ENCODE data around the gene GDF2. TPM values are rescaled to one million over a fixed set of nuclear protein-coding genes. Genes with fewer than 3 reads are reported as not detected.

The GDF2 gene
- total and polyA plus RNA-seq, 5 donors: 0.14 to 0.26 (median 0.20) TPM

- Histone ChIP-seq H3K4me3 (ENCODE audit: low read length) (no peak overlapping the region), H3K9me3 (ENCODE audit: control insufficient read depth, low read length) (no peaks in the 10 kb centered on the region), H3K4me1 (ENCODE audit: control insufficient read depth, insufficient read depth, low read length) (no peaks in the 10 kb centered on the region), H3K27ac (ENCODE audit: low read length) (no peak overlapping the region), H3K27me3 (ENCODE audit: control insufficient read depth, insufficient read depth) (no peaks in the 10 kb centered on the region)
- intact Hi-C loops (cut with DNase I): no loop called here
- ATAC-seq (no peak), DNase-seq (no peak)
- 93% methylated on average over 30 of the region's 30 CpGs for WGBS
Observed at GRCh38 chr10:47325303-47326291, 3.3 kb downstream of the GDF2 start.

GRCh38 chr10:47326306-47326926, 4.2 kb downstream of the GDF2 start:
- Histone ChIP-seq H3K27ac (ENCODE audit: low read length) (no peak overlapping the region), H3K4me3 (ENCODE audit: low read length) (no peak overlapping the region), H3K9me3 (ENCODE audit: control insufficient read depth, low read length) (no peaks in the 10 kb centered on the region), H3K27me3 (ENCODE audit: control insufficient read depth, insufficient read depth) (no peaks in the 10 kb centered on the region), H3K4me1 (ENCODE audit: control insufficient read depth, insufficient read depth, low read length) (no peaks in the 10 kb centered on the region)
- ATAC-seq: peak; percentile 41 to 67
- WGBS: 45% methylated on average over 5 of the region's 5 CpGs
- intact Hi-C loops (cut with DNase I): no loop called here
- DNase-seq: no peak

GRCh38 chr10:47326927-47327330, 4.7 kb downstream of the GDF2 start:
- no peaks in the 10 kb centered on the region for H3K9me3 ChIP-seq (ENCODE audit: control insufficient read depth, low read length)
- intact Hi-C loops (cut with DNase I): no loop called here
- peak overlapping the region; percentile 18 for H3K27ac ChIP-seq (ENCODE audit: low read length)
- H3K4me3 ChIP-seq (ENCODE audit: low read length): no peak overlapping the region
- ATAC-seq: peak; percentile 57 to 62
- DNase-seq: no peak
- H3K27me3 ChIP-seq (ENCODE audit: control insufficient read depth, insufficient read depth): no peaks in the 10 kb centered on the region
- WGBS: 35% methylated on average over 11 of the region's 11 CpGs
- H3K4me1 ChIP-seq (ENCODE audit: control insufficient read depth, insufficient read depth, low read length): no peaks in the 10 kb centered on the region

- Histone ChIP-seq H3K27me3 (ENCODE audit: control insufficient read depth, insufficient read depth) (no peaks in the 10 kb centered on the region), H3K4me3 (ENCODE audit: low read length) (no peak overlapping the region), H3K27ac (ENCODE audit: low read length) (no peak overlapping the region), H3K9me3 (ENCODE audit: control insufficient read depth, low read length) (no peaks in the 10 kb centered on the region), H3K4me1 (ENCODE audit: control insufficient read depth, insufficient read depth, low read length) (no peaks in the 10 kb centered on the region)
- ATAC-seq (no peak), DNase-seq (no peak)
- intact Hi-C loops (cut with DNase I): no loop called here
- WGBS: 87% methylated on average over 4 of the region's 4 CpGs
Observed at GRCh38 chr10:47329855-47330254, 7.6 kb downstream of the GDF2 start.

- WGBS: 96% methylated on average over 3 of the region's 3 CpGs
- DNase-seq (no peak), ATAC-seq (no peak)
- Histone ChIP-seq H3K4me1 (ENCODE audit: control insufficient read depth, insufficient read depth, low read length) (no peaks in the 10 kb centered on the region), H3K27ac (ENCODE audit: low read length) (no peak overlapping the region), H3K27me3 (ENCODE audit: control insufficient read depth, insufficient read depth) (no peaks in the 10 kb centered on the region), H3K4me3 (ENCODE audit: low read length) (no peak overlapping the region), H3K9me3 (ENCODE audit: control insufficient read depth, low read length) (no peaks in the 10 kb centered on the region)
- intact Hi-C loops (cut with DNase I): no loop called here
Observed at GRCh38 chr10:47330366-47330765, 8.1 kb downstream of the GDF2 start.

- Histone ChIP-seq H3K9me3 (ENCODE audit: control insufficient read depth, low read length) (no peaks in the 10 kb centered on the region), H3K4me3 (ENCODE audit: low read length) (no peak overlapping the region), H3K27ac (ENCODE audit: low read length) (no peak overlapping the region), H3K4me1 (ENCODE audit: control insufficient read depth, insufficient read depth, low read length) (no peaks in the 10 kb centered on the region), H3K27me3 (ENCODE audit: control insufficient read depth, insufficient read depth) (no peaks in the 10 kb centered on the region)
- intact Hi-C loops (cut with DNase I): no loop called here
- ATAC-seq (peak in 1 of 2 donors; percentile 56), DNase-seq (no peak)
- 80% methylated on average over 3 of the region's 3 CpGs for WGBS
Observed at GRCh38 chr10:47330804-47331203, 8.6 kb downstream of the GDF2 start.

- intact Hi-C loops (cut with DNase I): no loop called here
- Histone ChIP-seq H3K4me1 (ENCODE audit: control insufficient read depth, insufficient read depth, low read length) (no peaks in the 10 kb centered on the region), H3K27ac (ENCODE audit: low read length) (no peak overlapping the region), H3K27me3 (ENCODE audit: control insufficient read depth, insufficient read depth) (no peaks in the 10 kb centered on the region), H3K9me3 (ENCODE audit: control insufficient read depth, low read length) (no peaks in the 10 kb centered on the region), H3K4me3 (ENCODE audit: low read length) (no peak overlapping the region)
- 96% methylated on average over 9 of the region's 9 CpGs for WGBS
- DNase-seq (no peak), ATAC-seq (no peak)
Observed at GRCh38 chr10:47331491-47331890, 9.2 kb downstream of the GDF2 start.

GRCh38 chr10:47331954-47332353, 9.7 kb downstream of the GDF2 start:
- 76% methylated on average over 7 of the region's 7 CpGs for WGBS
- no peaks in the 10 kb centered on the region for H3K9me3 ChIP-seq (ENCODE audit: control insufficient read depth, low read length)
- ATAC-seq: no peak
- H3K27ac ChIP-seq (ENCODE audit: low read length): no peak overlapping the region
- intact Hi-C loops (cut with DNase I): no loop called here
- DNase-seq: no peak
- no peaks in the 10 kb centered on the region for H3K4me1 ChIP-seq (ENCODE audit: control insufficient read depth, insufficient read depth, low read length)
- no peaks in the 10 kb centered on the region for H3K27me3 ChIP-seq (ENCODE audit: control insufficient read depth, insufficient read depth)
- H3K4me3 ChIP-seq (ENCODE audit: low read length): no peak overlapping the region

GRCh38 chr10:47332371-47332770, 10.1 kb downstream of the GDF2 start:
- no peak for DNase-seq

GRCh38 chr10:47332946-47333345, 10.7 kb downstream of the GDF2 start:
- no peaks in the 10 kb centered on the region for H3K9me3 ChIP-seq (ENCODE audit: control insufficient read depth, low read length)
- H3K4me3 ChIP-seq (ENCODE audit: low read length): no peak overlapping the region
- intact Hi-C loops (cut with DNase I): no loop called here
- no peaks in the 10 kb centered on the region for H3K4me1 ChIP-seq (ENCODE audit: control insufficient read depth, insufficient read depth, low read length)
- WGBS: 75% methylated on average over 3 of the region's 3 CpGs
- H3K27me3 ChIP-seq (ENCODE audit: control insufficient read depth, insufficient read depth): no peaks in the 10 kb centered on the region
- ATAC-seq: no peak
- DNase-seq: no peak
- H3K27ac ChIP-seq (ENCODE audit: low read length): no peak overlapping the region

More at GRCh38 chr10:47332371-47332770, 10.1 kb downstream of the GDF2 start:
- no peaks in the 10 kb centered on the region for H3K4me1 ChIP-seq (ENCODE audit: control insufficient read depth, insufficient read depth, low read length)
- H3K27ac ChIP-seq (ENCODE audit: low read length): no peak overlapping the region
- no peak overlapping the region for H3K4me3 ChIP-seq (ENCODE audit: low read length)
- intact Hi-C loops (cut with DNase I): no loop called here
- H3K27me3 ChIP-seq (ENCODE audit: control insufficient read depth, insufficient read depth): no peaks in the 10 kb centered on the region
- no peak for ATAC-seq
- 66% methylated on average over 3 of the region's 3 CpGs for WGBS
- H3K9me3 ChIP-seq (ENCODE audit: control insufficient read depth, low read length): no peaks in the 10 kb centered on the region

GRCh38 chr10:47333532-47333931, 11.3 kb downstream of the GDF2 start:
- Histone ChIP-seq H3K4me1 (ENCODE audit: control insufficient read depth, insufficient read depth, low read length) (no peaks in the 10 kb centered on the region), H3K9me3 (ENCODE audit: control insufficient read depth, low read length) (no peaks in the 10 kb centered on the region), H3K4me3 (ENCODE audit: low read length) (no peak overlapping the region), H3K27me3 (ENCODE audit: control insufficient read depth, insufficient read depth) (no peaks in the 10 kb centered on the region), H3K27ac (ENCODE audit: low read length) (no peak overlapping the region)
- intact Hi-C loops (cut with DNase I): no loop called here
- 88% methylated on average over 6 of the region's 6 CpGs for WGBS
- DNase-seq (no peak), ATAC-seq (no peak)

Measured in right cardiac atrium (tissue), 5 donors.